ENCODE results near the gene MYO5C. TPM values are rescaled to one million over a fixed set of nuclear protein-coding genes. Genes with fewer than 3 reads are reported as not detected.

The MYO5C gene
- total RNA-seq, 1 donor from 2014 or later = 23.0 TPM

DNA sequence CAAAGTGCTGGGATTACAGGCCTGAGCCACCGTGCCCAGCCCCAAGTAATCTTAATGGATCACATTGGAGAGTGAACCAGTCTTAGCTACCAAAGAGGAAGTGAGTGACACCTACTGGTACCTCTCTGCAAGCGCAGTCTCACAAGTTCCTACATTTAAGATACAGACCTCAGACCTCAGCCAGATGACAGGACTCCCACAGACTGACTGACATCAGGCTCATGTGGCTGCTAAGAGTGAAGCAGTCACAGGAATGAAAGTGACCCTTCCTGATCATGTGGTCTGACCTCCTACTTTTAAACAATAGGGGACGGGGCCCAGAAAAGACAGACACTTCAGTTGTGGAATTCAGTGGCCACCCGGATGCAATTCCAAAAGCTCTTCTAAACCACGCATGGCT is 68.1 kb downstream of the MYO5C start:
- peak; percentile 59 for TF ChIP-seq CTCF (IDR thresholded peaks at IDR 0.05; ENCODE audit: unreplicated experiment)
- peaks cover 7% of the 10 kb centered on the region for H3K4me1 Mint-ChIP-seq
- no peaks in the 10 kb centered on the region for H3K9me3 Mint-ChIP-seq
- H3K4me3 Mint-ChIP-seq = no peak overlapping the region
- H3K27ac Mint-ChIP-seq = peak overlapping the region; percentile 76
- H3K36me3 Mint-ChIP-seq = peaks cover 8% of the 10 kb centered on the region
- no peaks in the 10 kb centered on the region for H3K27me3 Mint-ChIP-seq (ENCODE audit: low read depth)
- peak in 1 of 2 experiments; percentile 44 for DNase-seq (ENCODE audit: low spot score in 2 of 2, unreplicated experiment in 2 of 2)

DNA sequence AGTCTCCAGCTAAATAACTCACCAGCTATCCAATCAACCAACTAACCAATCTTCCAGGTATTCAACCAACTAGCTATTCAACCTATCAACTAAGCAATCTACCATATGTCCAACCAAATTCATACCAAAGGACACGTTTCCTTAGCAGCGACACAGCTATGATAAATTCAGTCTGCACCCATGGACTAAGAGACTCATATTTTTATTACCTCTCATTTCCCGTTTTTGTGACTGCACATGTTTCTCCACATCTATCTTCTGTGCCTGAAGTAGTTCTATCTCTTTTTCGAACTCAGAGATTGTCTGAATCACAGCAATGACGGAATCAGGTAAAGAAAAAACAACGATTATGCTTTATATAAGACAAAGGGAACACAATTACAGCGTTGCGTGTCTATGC is 70.4 kb downstream of the MYO5C start:
- Mint-ChIP-seq H3K27me3 (ENCODE audit: low read depth) (no peaks in the 10 kb centered on the region), H3K4me3 (no peak overlapping the region), H3K36me3 (peaks cover 14% of the 10 kb centered on the region), H3K4me1 (no peaks in the 10 kb centered on the region), H3K27ac (no peak overlapping the region), H3K9me3 (no peaks in the 10 kb centered on the region)
- TF ChIP-seq CTCF (IDR thresholded peaks at IDR 0.05; ENCODE audit: unreplicated experiment) = no peak
- DNase-seq (ENCODE audit: low spot score in 2 of 2, unreplicated experiment in 2 of 2) = no peak

GRCh38 chr15:52224211-52224610 is 71.4 kb downstream of the MYO5C start:
- Mint-ChIP-seq H3K27me3 (ENCODE audit: low read depth) (no peaks in the 10 kb centered on the region), H3K9me3 (no peaks in the 10 kb centered on the region), H3K27ac (no peak overlapping the region), H3K36me3 (peaks cover 21% of the 10 kb centered on the region), H3K4me1 (no peaks in the 10 kb centered on the region), H3K4me3 (no peak overlapping the region)
- TF ChIP-seq CTCF (IDR thresholded peaks at IDR 0.05; ENCODE audit: unreplicated experiment) = no peak
- DNase-seq (ENCODE audit: low spot score in 2 of 2, unreplicated experiment in 2 of 2) = no peak

DNA sequence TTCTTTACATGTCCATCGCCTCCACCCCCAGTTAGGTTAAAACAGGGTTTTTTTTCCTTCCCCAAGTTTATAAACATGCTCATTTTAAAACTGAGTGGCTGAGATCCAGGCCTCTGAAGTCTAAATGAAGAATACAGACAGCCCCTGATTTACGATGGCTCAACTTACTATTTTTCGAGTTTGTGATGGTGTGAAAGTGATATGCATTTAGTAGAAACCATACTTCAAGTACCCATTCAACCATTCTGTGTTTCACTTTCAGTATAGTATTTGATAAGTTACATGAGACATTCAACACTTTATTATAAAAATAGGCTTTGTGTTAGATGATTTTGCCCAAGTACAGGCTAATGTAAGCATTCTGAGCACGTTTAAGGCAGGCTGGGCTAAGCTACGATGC is 73.9 kb downstream of the MYO5C start:
- Mint-ChIP-seq H3K4me3 (no peak overlapping the region), H3K9me3 (no peaks in the 10 kb centered on the region), H3K4me1 (no peaks in the 10 kb centered on the region), H3K27ac (no peak overlapping the region), H3K36me3 (peaks cover 38% of the 10 kb centered on the region), H3K27me3 (ENCODE audit: low read depth) (no peaks in the 10 kb centered on the region)
- TF ChIP-seq CTCF (IDR thresholded peaks at IDR 0.05; ENCODE audit: unreplicated experiment) = no peak
- DNase-seq (ENCODE audit: low spot score in 2 of 2, unreplicated experiment in 2 of 2) = no peak

DNA sequence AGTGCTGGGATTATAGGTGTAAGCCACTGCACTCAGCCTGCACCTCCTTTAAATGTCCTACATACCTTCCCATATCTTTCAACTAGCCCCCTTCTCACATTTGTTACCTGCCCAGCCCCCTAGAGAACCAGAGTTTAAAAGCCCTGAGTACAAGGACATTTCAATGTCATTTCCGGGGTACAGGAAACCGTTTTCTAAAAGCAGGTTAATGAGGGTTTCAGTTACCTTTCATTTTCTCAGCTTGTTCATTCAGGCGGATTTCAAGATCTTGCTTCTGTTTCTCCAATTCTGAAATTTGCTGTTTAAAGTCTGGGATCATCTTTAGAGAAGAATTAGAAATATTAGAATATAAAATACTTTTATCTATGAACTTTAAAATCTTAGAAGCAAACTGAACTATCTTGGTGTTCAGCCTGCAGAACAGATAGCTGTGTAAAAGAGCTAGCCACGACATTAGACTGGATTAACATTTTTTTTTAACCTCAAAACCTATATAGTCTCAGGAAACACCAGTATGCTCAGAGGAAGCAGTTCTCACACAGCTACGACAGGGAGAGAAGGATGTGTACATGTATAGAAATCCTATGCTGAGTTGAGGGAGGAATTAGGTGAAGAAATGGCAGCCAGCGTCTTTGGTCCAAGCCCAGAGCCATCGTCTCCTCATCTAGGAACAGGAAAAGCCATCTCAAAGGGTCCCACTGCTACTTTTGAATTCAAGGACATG is 74.5 kb downstream of the MYO5C start:
- Mint-ChIP-seq H3K4me1 (no peaks in the 10 kb centered on the region), H3K9me3 (no peaks in the 10 kb centered on the region), H3K27me3 (ENCODE audit: low read depth) (no peaks in the 10 kb centered on the region), H3K27ac (no peak overlapping the region), H3K36me3 (peaks cover 40% of the 10 kb centered on the region), H3K4me3 (no peak overlapping the region)
- no peak for DNase-seq (ENCODE audit: low spot score in 2 of 2, unreplicated experiment in 2 of 2)
- TF ChIP-seq CTCF (IDR thresholded peaks at IDR 0.05; ENCODE audit: unreplicated experiment) = no peak
